Neural progenitor cell (in vitro differentiated cells): Measurements from ENCODE around the gene NELL2. TPM values are rescaled to one million over a fixed set of nuclear protein-coding genes. Genes with fewer than 3 reads are reported as not detected.

Source experiments
- DNase-seq: peaks from one replicate; pipeline ENCODE4 v3.0.0-alpha.2; 2016; ENCODE audit warnings: low spot score
- H2AFZ ChIP-seq: fragments of 200-600 bp; sonication (generic); replicated peaks from 2 replicates; pipeline ENCODE4 v1.6.1; 2016; ENCODE audit warnings: antibody characterized with exemption
- H3F3A ChIP-seq: fragments of 200-600 bp; sonication (generic); 2 replicates; pipeline ENCODE4 v1.6.1; 2016; ENCODE audit warnings: antibody characterized with exemption, low read depth
- H3K27ac ChIP-seq: fragments of 200-600 bp; sonication (generic); 2 replicates; pipeline ENCODE4 v1.5.1; 2016; ENCODE audit warnings: mild to moderate bottlenecking
- H3K27me3 ChIP-seq: fragments of 200-600 bp; sonication (generic); 2 replicates; pipeline ENCODE4 v1.6.1; 2016; ENCODE audit warnings: mild to moderate bottlenecking, moderate library complexity
- H3K36me3 ChIP-seq: fragments of 200-600 bp; sonication (generic); 2 replicates; pipeline ENCODE4 v1.5.1; 2016
- H3K4me1 ChIP-seq: fragments of 200-600 bp; sonication (generic); 2 replicates; pipeline ENCODE4 v1.6.1; 2016; ENCODE audit warnings: mixed run types
- H3K4me2 ChIP-seq: fragments of 200-600 bp; sonication (generic); 2 replicates; pipeline ENCODE4 v1.6.1; 2016
- H3K4me3 ChIP-seq: fragments of 200-600 bp; sonication (generic); 2 replicates; pipeline ENCODE4 v1.5.1; 2016
- H3K79me2 ChIP-seq: fragments of 200-600 bp; sonication (generic); 2 replicates; pipeline ENCODE4 v1.6.1; 2016; ENCODE audit warnings: low read depth
- H3K9ac ChIP-seq: fragments of 200-600 bp; sonication (generic); 2 replicates; pipeline ENCODE4 v1.6.1; 2016
- H3K9me3 ChIP-seq: fragments of 200-600 bp; sonication (generic); 2 replicates; pipeline ENCODE4 v1.5.1; 2016; ENCODE audit warnings: low read depth
- H4K20me1 ChIP-seq: fragments of 200-600 bp; sonication (generic); 2 replicates; pipeline ENCODE4 v1.6.1; 2016; ENCODE audit warnings: low read depth
- H3K27ac Mint-ChIP-seq: 3 replicates; pipeline ENCODE4 v1.8.0; 2021; ENCODE audit warnings: mixed read lengths
- H3K27me3 Mint-ChIP-seq: 2 replicates; pipeline ENCODE4 v1.8.0; 2022; ENCODE audit warnings: low read depth, mild to moderate bottlenecking, inconsistent platforms, moderate library complexity, mixed read lengths; ENCODE audit not compliant: insufficient read depth
- H3K36me3 Mint-ChIP-seq: 3 replicates; pipeline ENCODE4 v1.8.0; 2021; ENCODE audit warnings: mixed read lengths
- H3K4me1 Mint-ChIP-seq: 3 replicates; pipeline ENCODE4 v1.8.0; 2021; ENCODE audit warnings: mixed read lengths
- H3K4me3 Mint-ChIP-seq: 3 replicates; pipeline ENCODE4 v1.8.0; 2021; ENCODE audit warnings: mild to moderate bottlenecking, moderate library complexity, mixed read lengths
- H3K9me3 Mint-ChIP-seq: 3 replicates; pipeline ENCODE4 v1.8.0; 2020; ENCODE audit warnings: mixed read lengths
- CTCF ChIP-seq: fragments of 200-600 bp; sonication (generic); IDR thresholded peaks from 2 replicates; pipeline ENCODE4 v1.5.1; 2017; ENCODE audit warnings: antibody characterized with exemption, mild to moderate bottlenecking
- EZH2 ChIP-seq: fragments of 200-600 bp; sonication (generic); IDR thresholded peaks from 2 replicates; pipeline ENCODE4 v1.6.1; 2017; ENCODE audit warnings: antibody characterized with exemption, mild to moderate bottlenecking, moderate library complexity
- EZH2phosphoT487 ChIP-seq: fragments of 200-600 bp; sonication (generic); IDR thresholded peaks from 2 replicates; pipeline ENCODE4 v1.6.1; 2017; ENCODE audit warnings: antibody characterized with exemption
- total RNA-seq: library from RNA; depleted of rRNA; stranded (reverse); fragments of >200 nt; gene quantifications from 2 replicates; pipeline ENCODE4 v1.2.3, GENCODE V29; 2015; ENCODE audit warnings: low replicate concordance

Gene NELL2
- total RNA-seq, 1 donor from 2014 or later, result 398 TPM

GRCh38 chr12:44673811-44674210 is 202.3 kb downstream of the NELL2 start:
- H3K36me3 Mint-ChIP-seq, result peaks cover 41% of the 10 kb centered on the region
- Histone ChIP-seq H3K27ac (no peak overlapping the region), H3K9me3 (peaks cover 19% of the 10 kb centered on the region), H3K4me3 (no peak overlapping the region), H3K9ac (no peak overlapping the region), H3K27me3 (no peaks in the 10 kb centered on the region), H3F3A (no peaks in the 10 kb centered on the region), H3K79me2 (no peaks in the 10 kb centered on the region), H3K4me1 (peaks cover 18% of the 10 kb centered on the region), H3K4me2 (no peak overlapping the region), H3K36me3 (peaks cover 12% of the 10 kb centered on the region), H2AFZ (no peak overlapping the region), H4K20me1 (no peaks in the 10 kb centered on the region)
- no peaks in the 10 kb centered on the region for H3K27me3 Mint-ChIP-seq
- H3K27ac Mint-ChIP-seq, result peak overlapping the region; percentile 31
- no peak for DNase-seq
- H3K4me1 Mint-ChIP-seq, result peaks cover 21% of the 10 kb centered on the region
- peaks cover 40% of the 10 kb centered on the region for H3K9me3 Mint-ChIP-seq
- no peak overlapping the region for H3K4me3 Mint-ChIP-seq
- TF ChIP-seq EZH2phosphoT487 (no peak), CTCF (no peak), EZH2 (no peak)

- H3K27me3 Mint-ChIP-seq, result no peaks in the 10 kb centered on the region
- Histone ChIP-seq H3K4me3 (no peak overlapping the region), H3K4me2 (no peak overlapping the region), H3K9ac (no peak overlapping the region), H3K36me3 (peaks cover 12% of the 10 kb centered on the region), H2AFZ (no peak overlapping the region), H4K20me1 (no peaks in the 10 kb centered on the region), H3K4me1 (peaks cover 18% of the 10 kb centered on the region), H3F3A (no peaks in the 10 kb centered on the region), H3K27ac (no peak overlapping the region), H3K27me3 (no peaks in the 10 kb centered on the region), H3K79me2 (no peaks in the 10 kb centered on the region), H3K9me3 (peaks cover 19% of the 10 kb centered on the region)
- H3K27ac Mint-ChIP-seq, result no peak overlapping the region
- DNase-seq, result no peak
- H3K4me3 Mint-ChIP-seq, result no peak overlapping the region
- peaks cover 44% of the 10 kb centered on the region for H3K36me3 Mint-ChIP-seq
- H3K4me1 Mint-ChIP-seq, result peaks cover 21% of the 10 kb centered on the region
- TF ChIP-seq CTCF, result no peak
- no peak for TF ChIP-seq EZH2
- TF ChIP-seq EZH2phosphoT487, result no peak
- peaks cover 44% of the 10 kb centered on the region for H3K9me3 Mint-ChIP-seq
These were observed 204.1 kb downstream of the NELL2 start for GRCh38 chr12:44672042-44672441.

GRCh38 chr12:44668443-44668842 is 207.7 kb downstream of the NELL2 start:
- DNase-seq, result no peak
- no peak overlapping the region for H3K4me2 ChIP-seq
- H3K36me3 ChIP-seq, result peaks cover 12% of the 10 kb centered on the region
- TF ChIP-seq EZH2phosphoT487 (no peak), EZH2 (no peak), CTCF (no peak)
- H3K27ac Mint-ChIP-seq, result no peak overlapping the region
- H3K9ac ChIP-seq, result no peak overlapping the region
- no peaks in the 10 kb centered on the region for H3K4me1 ChIP-seq
- H3K36me3 Mint-ChIP-seq, result peaks cover 56% of the 10 kb centered on the region
- H3K27ac ChIP-seq, result no peak overlapping the region
- H3K27me3 Mint-ChIP-seq, result no peaks in the 10 kb centered on the region
- H2AFZ ChIP-seq, result no peak overlapping the region
- peaks cover 44% of the 10 kb centered on the region for H3K9me3 Mint-ChIP-seq
- H3K4me1 Mint-ChIP-seq, result no peaks in the 10 kb centered on the region
- no peaks in the 10 kb centered on the region for H3K79me2 ChIP-seq
- H3K9me3 ChIP-seq, result peaks cover 19% of the 10 kb centered on the region
- H4K20me1 ChIP-seq, result no peaks in the 10 kb centered on the region
- no peaks in the 10 kb centered on the region for H3F3A ChIP-seq
- H3K4me3 ChIP-seq, result no peak overlapping the region
- H3K4me3 Mint-ChIP-seq, result no peak overlapping the region
- H3K27me3 ChIP-seq, result no peaks in the 10 kb centered on the region

- Histone ChIP-seq H3K79me2 (no peaks in the 10 kb centered on the region), H2AFZ (no peak overlapping the region), H3K4me3 (no peak overlapping the region), H3K4me1 (no peaks in the 10 kb centered on the region), H4K20me1 (no peaks in the 10 kb centered on the region), H3K4me2 (no peak overlapping the region), H3K9me3 (peaks cover 19% of the 10 kb centered on the region), H3K36me3 (peaks cover 12% of the 10 kb centered on the region), H3K9ac (no peak overlapping the region), H3F3A (no peaks in the 10 kb centered on the region), H3K27me3 (no peaks in the 10 kb centered on the region), H3K27ac (no peak overlapping the region)
- H3K4me1 Mint-ChIP-seq, result no peaks in the 10 kb centered on the region
- no peaks in the 10 kb centered on the region for H3K27me3 Mint-ChIP-seq
- no peak for TF ChIP-seq EZH2phosphoT487
- TF ChIP-seq EZH2, result no peak
- no peak for TF ChIP-seq CTCF
- peaks cover 58% of the 10 kb centered on the region for H3K36me3 Mint-ChIP-seq
- no peak overlapping the region for H3K27ac Mint-ChIP-seq
- DNase-seq, result no peak
- peaks cover 41% of the 10 kb centered on the region for H3K9me3 Mint-ChIP-seq
- H3K4me3 Mint-ChIP-seq, result no peak overlapping the region
These were observed 208.7 kb downstream of the NELL2 start for GRCh38 chr12:44667461-44667860.
